Panc1 (cell line): ENCODE results near the gene NEU2. TPM values are rescaled to one million over a fixed set of nuclear protein-coding genes. Genes with fewer than 3 reads are reported as not detected.

Source experiments
- ATAC-seq: fragments of 200-7000 bp; cut with Tn5 transposase; 2 replicates; pipeline ENCODE4 v1.9.1; 2020; ENCODE audit warnings: mild to moderate bottlenecking, moderate library complexity
- BruUV-seq: library from RNA; stranded (reverse); fragments of 400-500 nt; replicated peaks from 2 replicates; lab custom pipeline; 2021; lab: Mats Ljungman, UMichigan
- CTCF ChIA-PET: fragments of 300-600 bp; sonication (Branson Sonifier 250); formaldehyde crosslinking; loops from one replicate; lab custom pipeline; 2022; ENCODE audit warnings: antibody characterized with exemption; lab: Charles Lee
- POLR2A ChIA-PET: fragments of 300-600 bp; sonication (Branson Sonifier 250); formaldehyde crosslinking; loops from one replicate; lab custom pipeline; 2022; ENCODE audit warnings: antibody characterized with exemption; lab: Charles Lee
- DNase-seq: peaks from one replicate; pipeline ENCODE4 v3.0.0-alpha.2; 2010; ENCODE audit warnings: low read depth, low spot score
- H3K27ac ChIP-seq: 2 replicates; pipeline ENCODE4 v1.5.1; 2011; ENCODE audit warnings: mild to moderate bottlenecking, low read length, inconsistent platforms
- H3K27me3 ChIP-seq: fragments of 200-500 bp; sonication (Bioruptor generic); 2 replicates; pipeline ENCODE4 v1.6.0; 2014; ENCODE audit warnings: low read length, inconsistent platforms; ENCODE audit not compliant: control insufficient read depth, insufficient read depth
- H3K36me3 ChIP-seq: fragments of 200-500 bp; sonication (Bioruptor generic); 2 replicates; pipeline ENCODE4 v1.5.1; 2014; ENCODE audit warnings: inconsistent platforms, mild to moderate bottlenecking, low read length, moderate library complexity; ENCODE audit not compliant: control insufficient read depth, insufficient read depth
- H3K4me1 ChIP-seq: 2 replicates; pipeline ENCODE4 v1.5.1; 2011; ENCODE audit warnings: inconsistent platforms, mild to moderate bottlenecking, low read length, moderate library complexity; ENCODE audit not compliant: control insufficient read depth, insufficient read depth
- H3K4me3 ChIP-seq, 2 experiments: 2 replicates each; pipeline ENCODE4 v1.5.1; 2011 to 2012; ENCODE audit warnings: low read depth in 2 of 2, low read length in 2 of 2, mild to moderate bottlenecking in 2 of 2, inconsistent platforms in 1 of 2, moderate library complexity in 1 of 2
- H3K9me3 ChIP-seq: fragments of 200-500 bp; sonication (Bioruptor generic); 2 replicates; pipeline ENCODE4 v1.5.1; 2014; ENCODE audit warnings: low read depth, mild to moderate bottlenecking, inconsistent platforms, low read length, moderate library complexity; ENCODE audit not compliant: control insufficient read depth, insufficient read depth
- POLR2AphosphoS5 ChIP-seq: IDR thresholded peaks from 2 replicates; pipeline ENCODE4 v1.6.1; 2012; ENCODE audit warnings: mild to moderate bottlenecking, low read depth, low read length, moderate library complexity
- SIN3A ChIP-seq: IDR thresholded peaks from 2 replicates; pipeline ENCODE4 v1.6.1; 2012; ENCODE audit warnings: low read depth, mild to moderate bottlenecking, low read length, moderate library complexity, borderline replicate concordance; ENCODE audit not compliant: insufficient read depth
- TCF7L2 ChIP-seq: IDR thresholded peaks from 2 replicates; pipeline ENCODE4 v1.6.1; 2011; ENCODE audit warnings: mild to moderate bottlenecking, low read depth, low read length, inconsistent platforms
- in situ Hi-C: cut with HindIII; loops from 2 replicates; pipeline ENCODE4 v1.10.0; 2016; ENCODE audit warnings: low sequenced_read_pairs, low pct_unique_long_range_greater_than_20kb
- intact Hi-C: fragments of 100-400 bp; cut with micrococcal nuclease; formaldehyde crosslinking; loops from one replicate; pipeline ENCODE4 v1.10.0; 2022; ENCODE audit not compliant: unreplicated experiment
- total RNA-seq: library from RNA; stranded (reverse); gene quantifications from one replicate; pipeline ENCODE4 v1.2.1, GENCODE V29; 2021; ENCODE audit not compliant: unreplicated experiment
- TF ChIP-seq, protein P1 (sequence below), 2 experiments: IDR thresholded peaks; 2 replicates each; pipeline ENCODE4 v1.6.1; 2011 to 2012; ENCODE audit warnings: low read depth in 2 of 2, control low read depth in 1 of 2, low read length in 1 of 2, mild to moderate bottlenecking in 1 of 2, moderate library complexity in 1 of 2; ENCODE audit not compliant: insufficient read depth in 1 of 2
- TF ChIP-seq, protein P2 (sequence below): fragments of 450-650 bp; IDR thresholded peaks from 2 replicates; pipeline ENCODE4 v1.5.1; 2017; ENCODE audit warnings: mild to moderate bottlenecking

NEU2 gene
- total RNA-seq, 1 experiment from 2014 or later = not detected

DNA sequence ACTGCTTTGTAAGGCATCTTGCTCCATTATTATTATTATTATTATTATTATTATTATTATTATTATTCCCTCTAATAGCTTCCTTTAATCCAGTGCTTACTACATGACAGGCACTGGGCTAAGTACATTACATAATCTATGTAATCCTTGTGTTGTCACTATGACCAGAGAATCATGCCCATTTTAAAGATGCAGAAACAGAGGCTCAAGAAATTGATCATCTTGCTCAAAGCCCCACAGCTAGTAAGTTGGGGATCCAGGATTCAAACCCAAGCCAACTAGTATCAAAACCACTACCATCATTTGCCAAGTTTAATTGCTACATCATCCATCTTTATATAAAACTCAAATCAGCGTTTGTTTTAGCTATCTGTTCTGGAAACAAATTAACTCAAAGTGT, 18.8 kb upstream of the NEU2 start:
- DNase-seq = no peak
- no peak overlapping the region for H3K4me3 ChIP-seq
- no peak overlapping the region; the same call in 1 of the 2 replicates for H3K27ac ChIP-seq
- ChIA-PET CTCF (no interaction called here), POLR2A (no interaction called here)
- in situ Hi-C loops (no loop called here), intact Hi-C loops (no loop called here)
- TF ChIP-seq POLR2AphosphoS5 = no peak
- TF ChIP-seq SIN3A = no peak
- no peak for TF ChIP-seq TCF7L2
- BruUV-seq = no TSS peak
- H3K4me1 ChIP-seq = peaks cover 9% of the 10 kb centered on the region
- H3K27me3 ChIP-seq = no peaks in the 10 kb centered on the region
- ATAC-seq = no peak
- no peaks in the 10 kb centered on the region for H3K36me3 ChIP-seq
- no peaks in the 10 kb centered on the region for H3K9me3 ChIP-seq

DNA sequence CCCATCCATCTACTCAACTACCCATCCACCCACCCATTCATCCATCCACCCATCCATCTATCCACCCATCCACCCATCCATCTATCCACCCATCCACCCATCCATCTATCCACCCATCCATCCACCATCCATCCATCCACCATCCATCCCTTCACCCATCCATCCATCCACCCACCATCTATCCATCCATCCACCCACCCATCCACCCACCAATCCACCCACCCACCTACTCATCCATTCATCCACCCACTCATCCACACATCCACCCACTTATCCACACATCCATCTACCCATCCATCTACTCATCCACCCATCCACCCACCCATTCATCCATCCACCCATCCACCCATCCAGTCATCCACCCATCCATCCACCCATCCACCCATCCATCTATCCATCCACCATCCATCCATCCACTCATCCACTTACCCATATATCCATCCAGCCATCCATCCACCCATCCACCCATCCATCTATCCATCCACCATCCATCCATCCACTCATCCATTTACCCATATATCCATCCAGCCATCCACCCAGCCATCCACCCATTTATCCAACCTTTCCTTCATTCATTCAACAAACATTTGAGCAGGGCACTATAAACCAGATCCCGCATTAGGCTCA, 17.3 kb upstream of the NEU2 start:
- no peaks in the 10 kb centered on the region for H3K9me3 ChIP-seq
- intact Hi-C loops (no loop called here), in situ Hi-C loops (no loop called here)
- no peaks in the 10 kb centered on the region for H3K36me3 ChIP-seq
- no peak overlapping the region for H3K27ac ChIP-seq
- DNase-seq (no peak), ATAC-seq (no peak)
- H3K4me3 ChIP-seq = no peak overlapping the region
- ChIA-PET POLR2A (no interaction called here), CTCF (no interaction called here)
- H3K27me3 ChIP-seq = no peaks in the 10 kb centered on the region
- peaks cover 9% of the 10 kb centered on the region for H3K4me1 ChIP-seq
- no peak for TF ChIP-seq SIN3A
- TF ChIP-seq, protein P1, sequence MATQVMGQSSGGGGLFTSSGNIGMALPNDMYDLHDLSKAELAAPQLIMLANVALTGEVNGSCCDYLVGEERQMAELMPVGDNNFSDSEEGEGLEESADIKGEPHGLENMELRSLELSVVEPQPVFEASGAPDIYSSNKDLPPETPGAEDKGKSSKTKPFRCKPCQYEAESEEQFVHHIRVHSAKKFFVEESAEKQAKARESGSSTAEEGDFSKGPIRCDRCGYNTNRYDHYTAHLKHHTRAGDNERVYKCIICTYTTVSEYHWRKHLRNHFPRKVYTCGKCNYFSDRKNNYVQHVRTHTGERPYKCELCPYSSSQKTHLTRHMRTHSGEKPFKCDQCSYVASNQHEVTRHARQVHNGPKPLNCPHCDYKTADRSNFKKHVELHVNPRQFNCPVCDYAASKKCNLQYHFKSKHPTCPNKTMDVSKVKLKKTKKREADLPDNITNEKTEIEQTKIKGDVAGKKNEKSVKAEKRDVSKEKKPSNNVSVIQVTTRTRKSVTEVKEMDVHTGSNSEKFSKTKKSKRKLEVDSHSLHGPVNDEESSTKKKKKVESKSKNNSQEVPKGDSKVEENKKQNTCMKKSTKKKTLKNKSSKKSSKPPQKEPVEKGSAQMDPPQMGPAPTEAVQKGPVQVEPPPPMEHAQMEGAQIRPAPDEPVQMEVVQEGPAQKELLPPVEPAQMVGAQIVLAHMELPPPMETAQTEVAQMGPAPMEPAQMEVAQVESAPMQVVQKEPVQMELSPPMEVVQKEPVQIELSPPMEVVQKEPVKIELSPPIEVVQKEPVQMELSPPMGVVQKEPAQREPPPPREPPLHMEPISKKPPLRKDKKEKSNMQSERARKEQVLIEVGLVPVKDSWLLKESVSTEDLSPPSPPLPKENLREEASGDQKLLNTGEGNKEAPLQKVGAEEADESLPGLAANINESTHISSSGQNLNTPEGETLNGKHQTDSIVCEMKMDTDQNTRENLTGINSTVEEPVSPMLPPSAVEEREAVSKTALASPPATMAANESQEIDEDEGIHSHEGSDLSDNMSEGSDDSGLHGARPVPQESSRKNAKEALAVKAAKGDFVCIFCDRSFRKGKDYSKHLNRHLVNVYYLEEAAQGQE (IDR thresholded peaks at IDR 0.05; ENCODE audit: insufficient read depth in 1 of 2, low read depth in 2 of 2, low read length in 1 of 2) = no peak
- TF ChIP-seq, protein P2, sequence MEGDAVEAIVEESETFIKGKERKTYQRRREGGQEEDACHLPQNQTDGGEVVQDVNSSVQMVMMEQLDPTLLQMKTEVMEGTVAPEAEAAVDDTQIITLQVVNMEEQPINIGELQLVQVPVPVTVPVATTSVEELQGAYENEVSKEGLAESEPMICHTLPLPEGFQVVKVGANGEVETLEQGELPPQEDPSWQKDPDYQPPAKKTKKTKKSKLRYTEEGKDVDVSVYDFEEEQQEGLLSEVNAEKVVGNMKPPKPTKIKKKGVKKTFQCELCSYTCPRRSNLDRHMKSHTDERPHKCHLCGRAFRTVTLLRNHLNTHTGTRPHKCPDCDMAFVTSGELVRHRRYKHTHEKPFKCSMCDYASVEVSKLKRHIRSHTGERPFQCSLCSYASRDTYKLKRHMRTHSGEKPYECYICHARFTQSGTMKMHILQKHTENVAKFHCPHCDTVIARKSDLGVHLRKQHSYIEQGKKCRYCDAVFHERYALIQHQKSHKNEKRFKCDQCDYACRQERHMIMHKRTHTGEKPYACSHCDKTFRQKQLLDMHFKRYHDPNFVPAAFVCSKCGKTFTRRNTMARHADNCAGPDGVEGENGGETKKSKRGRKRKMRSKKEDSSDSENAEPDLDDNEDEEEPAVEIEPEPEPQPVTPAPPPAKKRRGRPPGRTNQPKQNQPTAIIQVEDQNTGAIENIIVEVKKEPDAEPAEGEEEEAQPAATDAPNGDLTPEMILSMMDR = no peak
- TF ChIP-seq POLR2AphosphoS5 = no peak
- TF ChIP-seq TCF7L2 = no peak
- BruUV-seq = no TSS peak

DNA sequence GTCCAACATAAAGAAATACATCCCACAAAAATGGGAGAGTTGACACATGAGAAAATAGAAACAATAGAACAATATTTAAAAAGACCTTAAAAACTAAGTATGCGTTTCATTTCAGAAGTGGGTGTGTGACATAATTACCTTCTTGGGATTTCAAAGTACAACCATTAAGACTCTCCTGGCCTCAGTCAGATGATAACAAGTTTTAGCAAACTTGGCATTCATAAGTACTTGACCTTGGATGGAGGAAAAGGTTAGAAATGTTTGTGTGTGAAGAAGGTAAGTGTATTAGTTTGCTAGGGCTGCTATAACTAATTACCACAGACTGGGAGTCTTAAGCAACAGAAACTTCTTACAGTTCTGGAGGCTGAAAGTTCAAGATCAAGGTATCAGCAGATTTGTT, 14.5 kb upstream of the NEU2 start:
- no peaks in the 10 kb centered on the region for H3K36me3 ChIP-seq
- no peak for ATAC-seq
- in situ Hi-C loops = no loop called here
- H3K4me3 ChIP-seq = no peak overlapping the region
- peaks cover 1% of the 10 kb centered on the region for H3K4me1 ChIP-seq
- no peaks in the 10 kb centered on the region for H3K27me3 ChIP-seq
- POLR2A ChIA-PET = no interaction called here
- intact Hi-C loops = no loop called here
- H3K9me3 ChIP-seq = no peaks in the 10 kb centered on the region
- no peak overlapping the region; the same call in 1 of the 2 replicates for H3K27ac ChIP-seq
- CTCF ChIA-PET = no interaction called here
- TF ChIP-seq TCF7L2 = no peak
- TF ChIP-seq POLR2AphosphoS5 = no peak
- no peak for TF ChIP-seq SIN3A
- TF ChIP-seq, protein P1 (IDR thresholded peaks at IDR 0.05; ENCODE audit: insufficient read depth in 1 of 2, low read depth in 2 of 2, low read length in 1 of 2) = no peak
- TF ChIP-seq, protein P2 = no peak
- DNase-seq = no peak
- BruUV-seq = no TSS peak
